ENCODE measurements around the gene FCGR2B.
"Not testable (repeated sequence)": the region's sequence is repeated elsewhere in the genome, so short reads cannot be mapped to it uniquely, and the experiment has no call there.

DNA sequence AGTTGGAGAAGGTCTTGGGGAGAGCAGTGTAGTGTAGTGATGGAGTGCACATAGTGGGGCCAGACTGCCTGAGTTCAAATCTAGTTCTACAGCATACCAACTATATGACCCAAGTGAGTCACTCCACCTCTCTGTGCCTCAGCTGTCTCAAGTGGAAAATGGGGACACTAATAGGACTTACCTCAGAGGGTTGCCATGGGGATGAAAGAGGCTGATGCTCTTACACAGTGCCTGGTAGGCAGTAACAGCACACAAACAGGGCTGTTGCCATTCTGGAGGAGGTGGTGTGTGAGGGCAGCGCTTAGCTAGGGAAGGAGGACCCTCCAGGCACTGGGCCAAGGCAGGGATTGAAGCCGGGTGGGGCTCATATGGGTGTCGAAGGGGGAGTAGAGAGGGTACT, 11.5 kb downstream of the FCGR2B start:
- TF ChIP-seq, protein P1, sequence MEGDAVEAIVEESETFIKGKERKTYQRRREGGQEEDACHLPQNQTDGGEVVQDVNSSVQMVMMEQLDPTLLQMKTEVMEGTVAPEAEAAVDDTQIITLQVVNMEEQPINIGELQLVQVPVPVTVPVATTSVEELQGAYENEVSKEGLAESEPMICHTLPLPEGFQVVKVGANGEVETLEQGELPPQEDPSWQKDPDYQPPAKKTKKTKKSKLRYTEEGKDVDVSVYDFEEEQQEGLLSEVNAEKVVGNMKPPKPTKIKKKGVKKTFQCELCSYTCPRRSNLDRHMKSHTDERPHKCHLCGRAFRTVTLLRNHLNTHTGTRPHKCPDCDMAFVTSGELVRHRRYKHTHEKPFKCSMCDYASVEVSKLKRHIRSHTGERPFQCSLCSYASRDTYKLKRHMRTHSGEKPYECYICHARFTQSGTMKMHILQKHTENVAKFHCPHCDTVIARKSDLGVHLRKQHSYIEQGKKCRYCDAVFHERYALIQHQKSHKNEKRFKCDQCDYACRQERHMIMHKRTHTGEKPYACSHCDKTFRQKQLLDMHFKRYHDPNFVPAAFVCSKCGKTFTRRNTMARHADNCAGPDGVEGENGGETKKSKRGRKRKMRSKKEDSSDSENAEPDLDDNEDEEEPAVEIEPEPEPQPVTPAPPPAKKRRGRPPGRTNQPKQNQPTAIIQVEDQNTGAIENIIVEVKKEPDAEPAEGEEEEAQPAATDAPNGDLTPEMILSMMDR (conservative IDR thresholded peaks at IDR 0.05 in 1 of 2, IDR thresholded peaks at IDR 0.05 in 1 of 2; ENCODE audit: extremely low read depth in 1 of 2, insufficient read depth in 1 of 2, low read depth in 1 of 2, low read length in 2 of 2), result not testable (repeated sequence)
- TF ChIP-seq EZH2 (IDR thresholded peaks at IDR 0.05; ENCODE audit: borderline replicate concordance, low read length), result not testable (repeated sequence)

All from mammary epithelial cell (primary cell).